Adrenal gland (tissue), 12 donors: Measurements from ENCODE around the gene COLGALT1. TPM values are rescaled to one million over a fixed set of nuclear protein-coding genes. Genes with fewer than 3 reads are reported as not detected.
A peak's percentile ranks its signal among the peaks of the same experiment; 100 is the strongest.

ENCODE experiments used
- DNase-seq, 7 donors: peaks; one replicate each; pipeline ENCODE4 v3.0.0-alpha.2; 2019 to 2020
- H3K27ac ChIP-seq, 5 donors: fragments of 200-600 bp; sonication (generic) in 4 of 5; 1 replicate in 3 of 5; 2 replicates in 2 of 5; pipeline versions ENCODE4 v1.5.1 to v1.8.0; 2016 to 2020; ENCODE audit warnings: mild to moderate bottlenecking in 1 of 5
- H3K27me3 ChIP-seq: fragments of 200-600 bp; 2 replicates; pipeline ENCODE4 v1.8.0; 2021
- H3K36me3 ChIP-seq, 2 donors: fragments of 200-600 bp; replicated peaks in 1 of 2; 1 replicate in 1 of 2; 2 replicates in 1 of 2; pipeline versions ENCODE4 v1.5.1 to v1.8.0; 2018 to 2022
- H3K4me1 ChIP-seq, 2 donors: fragments of 200-600 bp; replicated peaks in 1 of 2; 1 replicate in 1 of 2; 2 replicates in 1 of 2; pipeline versions ENCODE4 v1.5.1 to v1.8.0; 2018 to 2021
- H3K4me3 ChIP-seq, 4 donors: fragments of 200-600 bp; sonication (generic) in 3 of 4; one replicate each; pipeline ENCODE4 v1.5.1; 2016 to 2018
- H3K9me3 ChIP-seq, 3 donors: fragments of 200-600 bp; sonication (generic) in 1 of 3; replicated peaks in 1 of 3; 1 replicate in 2 of 3; 2 replicates in 1 of 3; pipeline versions ENCODE4 v1.5.1 to v1.8.0; 2016 to 2021
- CTCF ChIP-seq, 6 experiments: fragments of 450-650 bp in 4 of 6; fragments of 200-600 bp in 2 of 6; sonication (generic) in 1 of 6; IDR thresholded peaks; 1 replicate in 5 of 6; 2 replicates in 1 of 6; pipeline versions ENCODE4 v1.5.1 to v1.8.0; 2016 to 2021; ENCODE audit warnings: antibody characterized with exemption in 6 of 6, mild to moderate bottlenecking in 2 of 6, moderate library complexity in 1 of 6
- POLR2A ChIP-seq, 2 donors: fragments of 450-650 bp; IDR thresholded peaks; one replicate each; pipeline ENCODE4 v1.6.1; 2017; ENCODE audit warnings: antibody characterized with exemption in 2 of 2, mild to moderate bottlenecking in 2 of 2, moderate library complexity in 1 of 2
- WGBS, 4 donors: extraction: QIAGEN DNeasy Blood & Tissue Kit in 2 of 4; methylation state at CpG; one replicate each; pipeline versions ENCODE4 v1.1.5 to v1.1.7; 2013 to 2017; 5-methylcytosine and 5-hydroxymethylcytosine counted together
- intact Hi-C, 2 donors: fragments of 100-400 bp; cut with DNase I; formaldehyde crosslinking; loops; one replicate each; pipeline versions ENCODE4 v1.14.1 to v1.15.0; 2022 to 2023
- polyA plus RNA-seq, 3 donors: library from polyadenylated mRNA; stranded (reverse); fragments of 200-250 nt in 2 of 3; fragments of 350-450 nt in 1 of 3; fragmentation: Illumina TruSeq in 1 of 3; extraction: RNeasy Lipid Tissue Mini Kit (QIAGEN cat#74804) in 1 of 3; gene quantifications; one replicate each; pipeline ENCODE4 v1.2.3, GENCODE V29; 2013 to 2014
- total RNA-seq, 9 donors: library from RNA; depleted of rRNA in 4 of 9; stranded (reverse); fragments of >200 nt in 4 of 9; fragments of 120-200 nt in 1 of 9; fragmentation: NEBNext Ultra II Directional in 1 of 9; extraction: Animal tissue kit (Norgen Biotek cat#: 25700) in 1 of 9; gene quantifications; one replicate each; pipeline versions ENCODE4 v1.1.0 to v1.2.4, GENCODE V29; 2013 to 2023
- donor health status: healthy with polysubstance abuse.
- donor health status: Bipolar disorder and iron deficiency.
- donor health status: DM: yes; HTN: yes; CAD: no.
- donor health status: DM: no; HTN: no; CAD: no.
- donor health status: DM: no; HTN: no; CAD: no.
- donor health status: DM: yes; HTN: yes; CAD: no.

COLGALT1 gene
- total and polyA plus RNA-seq, 12 donors = 23.5 to 81.0 (median 56.7) TPM

GRCh38 chr19:17555929-17556813 is 722 bp downstream of the COLGALT1 start:
- 8 to 58% (median 21%) methylated on average over 6 to 46 of the region's 46 CpGs for WGBS, 4 donors
- Histone ChIP-seq H3K4me3 (peak overlapping the region; percentile 77 to 99 (median 87)), H3K4me1 (peaks cover 13 to 40% of the 10 kb centered on the region in 2 donors), H3K27me3 (no peaks in the 10 kb centered on the region), H3K27ac (peak overlapping the region; percentile 54 to 93 (median 74)), H3K9me3 (no peaks in the 10 kb centered on the region), H3K36me3 (peaks cover 0 to 25% of the 10 kb centered on the region in 2 donors)
- DNase-seq = peak; percentile 53 to 82 (median 69)
- TF ChIP-seq CTCF (IDR thresholded peaks at IDR 0.05) (no peak), POLR2A (IDR thresholded peaks at IDR 0.05) (peak in 1 of 2 donors; percentile 38)
- intact Hi-C loops = no loop called here

GRCh38 chr19:17556995-17557394 is 1.5 kb downstream of the COLGALT1 start:
- Histone ChIP-seq H3K4me3 (peak overlapping the region in 1 of 4 donors; percentile 99), H3K9me3 (no peaks in the 10 kb centered on the region), H3K36me3 (peaks cover 0 to 32% of the 10 kb centered on the region in 2 donors), H3K27ac (peak overlapping the region in 3 of 5 donors; percentile 54 to 93 (median 84)), H3K4me1 (peaks cover 13 to 40% of the 10 kb centered on the region in 2 donors), H3K27me3 (no peaks in the 10 kb centered on the region)
- intact Hi-C loops = no loop called here
- WGBS, 4 donors = 70 to 88% (median 86%) methylated on average over 7 of the region's 7 CpGs
- TF ChIP-seq POLR2A (IDR thresholded peaks at IDR 0.05) (no peak), CTCF (IDR thresholded peaks at IDR 0.05) (no peak)
- no peak for DNase-seq

GRCh38 chr19:17557466-17557865 is 2.0 kb downstream of the COLGALT1 start:
- Histone ChIP-seq H3K27me3 (no peaks in the 10 kb centered on the region), H3K36me3 (peaks cover 0 to 32% of the 10 kb centered on the region in 2 donors), H3K4me1 (peaks cover 13 to 40% of the 10 kb centered on the region in 2 donors), H3K4me3 (no peak overlapping the region), H3K9me3 (no peaks in the 10 kb centered on the region), H3K27ac (peak overlapping the region in 2 of 5 donors; percentile 84 to 93)
- TF ChIP-seq POLR2A (IDR thresholded peaks at IDR 0.05) (no peak), CTCF (IDR thresholded peaks at IDR 0.05) (no peak)
- DNase-seq = peak in 3 of 7 donors; percentile 50 to 70 (median 54)
- WGBS, 4 donors = 80 to 92% (median 84%) methylated on average over 9 of the region's 9 CpGs
- intact Hi-C loops = no loop called here

GRCh38 chr19:17560205-17560595 is 4.8 kb downstream of the COLGALT1 start:
- Histone ChIP-seq H3K27me3 (no peaks in the 10 kb centered on the region), H3K9me3 (no peaks in the 10 kb centered on the region), H3K4me3 (no peak overlapping the region), H3K27ac (peak overlapping the region in 3 of 5 donors; percentile 47 to 65 (median 54)), H3K36me3 (peaks cover 0 to 38% of the 10 kb centered on the region in 2 donors), H3K4me1 (peaks cover 5 to 22% of the 10 kb centered on the region in 2 donors)
- WGBS, 4 donors = 69 to 85% (median 78%) methylated on average over 11 to 14 of the region's 14 CpGs
- intact Hi-C loops = no loop called here
- DNase-seq = peak in 6 of 7 donors; percentile 41 to 80 (median 62)
- TF ChIP-seq POLR2A (IDR thresholded peaks at IDR 0.05) (no peak), CTCF (IDR thresholded peaks at IDR 0.05) (no peak)
